CD4-positive, CD25-positive, alpha-beta regulatory T cell (primary cell): ENCODE results near the gene DCTN2. TPM values are rescaled to one million over a fixed set of nuclear protein-coding genes. Genes with fewer than 3 reads are reported as not detected.

Source experiments
- ATAC-seq, 2 donors: fragments of 150-1000 bp; cut with Tn5 transposase; one replicate each; pipeline ENCODE4 v1.10.0; 2021; ENCODE audit warnings: low read depth in 2 of 2, moderate number of reproducible peaks in 2 of 2, moderate library complexity in 1 of 2
- DNase-seq, 3 donors: peaks; one replicate each; pipeline versions ENCODE4 v3.0.0 to v3.0.0-alpha.2; 2012 to 2022; ENCODE audit warnings: mixed read lengths in 1 of 3
- H3K27ac ChIP-seq: one replicate; pipeline ENCODE4 v1.7.0; 2013; ENCODE audit warnings: mild to moderate bottlenecking, low read length; ENCODE audit not compliant: insufficient read depth, poor library complexity, severe bottlenecking
- H3K27me3 ChIP-seq: one replicate; pipeline ENCODE4 v1.7.0; 2013; ENCODE audit warnings: low read length; ENCODE audit not compliant: control insufficient read depth, insufficient read depth
- H3K36me3 ChIP-seq: one replicate; pipeline ENCODE4 v1.7.0; 2013; ENCODE audit warnings: mild to moderate bottlenecking, low read length, moderate library complexity; ENCODE audit not compliant: control insufficient read depth, insufficient read depth
- H3K4me1 ChIP-seq: 2 replicates; pipeline ENCODE4 v1.7.0; 2013; ENCODE audit warnings: mild to moderate bottlenecking, low read length; ENCODE audit not compliant: insufficient read depth, control insufficient read depth, poor library complexity, severe bottlenecking
- H3K4me3 ChIP-seq: one replicate; pipeline ENCODE4 v1.7.0; 2013; ENCODE audit warnings: low read depth, mild to moderate bottlenecking, low read length, moderate library complexity
- H3K9me3 ChIP-seq, 2 experiments: 1 replicate in 1 of 2; 2 replicates in 1 of 2; pipeline ENCODE4 v1.7.0; 2013; ENCODE audit warnings: low read length in 2 of 2, mild to moderate bottlenecking in 1 of 2, moderate library complexity in 1 of 2; ENCODE audit not compliant: control insufficient read depth in 2 of 2
- H3K27ac Mint-ChIP-seq, 3 donors: one replicate each; pipeline ENCODE4 v1.8.0; 2020 to 2022; ENCODE audit warnings: mild to moderate bottlenecking in 3 of 3, mixed read lengths in 3 of 3, moderate library complexity in 2 of 3
- H3K27me3 Mint-ChIP-seq: one replicate; pipeline ENCODE4 v1.8.0; 2022; ENCODE audit warnings: mild to moderate bottlenecking, mixed read lengths
- H3K36me3 Mint-ChIP-seq: one replicate; pipeline ENCODE4 v1.8.0; 2020; ENCODE audit warnings: mixed read lengths
- H3K4me1 Mint-ChIP-seq, 4 donors: one replicate each; pipeline ENCODE4 v1.8.0; 2020 to 2022; ENCODE audit warnings: mixed read lengths in 4 of 4, mild to moderate bottlenecking in 1 of 4
- H3K4me3 Mint-ChIP-seq, 4 donors: one replicate each; pipeline ENCODE4 v1.8.0; 2020 to 2022; ENCODE audit warnings: mild to moderate bottlenecking in 4 of 4, mixed read lengths in 4 of 4, moderate library complexity in 3 of 4
- H3K9me3 Mint-ChIP-seq, 7 donors: one replicate each; pipeline ENCODE4 v1.8.0; 2020 to 2022; ENCODE audit warnings: mixed read lengths in 7 of 7, mild to moderate bottlenecking in 3 of 7, moderate library complexity in 2 of 7
- polyA plus RNA-seq, 4 donors: library from polyadenylated mRNA; unstranded; fragments of 300-500 nt; fragmentation: Illumina TruSeq; gene quantifications; one replicate each; pipeline ENCODE4 v1.2.3, GENCODE V29; 2021
- total RNA-seq: library from RNA; stranded (reverse); gene quantifications from one replicate; pipeline ENCODE4 v1.2.3, GENCODE V29; 2022

Gene DCTN2
- total and polyA plus RNA-seq, 5 donors from 2014 or later, result 74.9 to 91.6 (median 78.9) TPM

- no peak for ATAC-seq
- H3K4me1 ChIP-seq, result peaks cover 15% of the 10 kb centered on the region
- no peak overlapping the region for H3K4me3 ChIP-seq
- peaks cover 5 to 19% (median 12%) of the 10 kb centered on the region in 4 donors for H3K4me1 Mint-ChIP-seq
- no peaks in the 10 kb centered on the region for H3K9me3 Mint-ChIP-seq
- no peak overlapping the region for H3K4me3 Mint-ChIP-seq
- H3K27ac ChIP-seq, result no peak overlapping the region
- H3K36me3 ChIP-seq, result no peaks in the 10 kb centered on the region
- DNase-seq, result no peak
- H3K27me3 ChIP-seq, result peaks cover 6% of the 10 kb centered on the region
- H3K36me3 Mint-ChIP-seq, result no peaks in the 10 kb centered on the region
- no peaks in the 10 kb centered on the region for H3K9me3 ChIP-seq
- H3K27ac Mint-ChIP-seq, result no peak overlapping the region
- peaks cover 44% of the 10 kb centered on the region for H3K27me3 Mint-ChIP-seq
Observed at GRCh38 chr12:57552306-57552651, 5.3 kb upstream of the DCTN2 start.

- H3K36me3 ChIP-seq, result no peaks in the 10 kb centered on the region
- ATAC-seq (no peak), DNase-seq (no peak)
- H3K27me3 ChIP-seq, result peaks cover 6% of the 10 kb centered on the region
- H3K4me1 ChIP-seq, result peaks cover 16% of the 10 kb centered on the region
- H3K4me3 ChIP-seq, result no peak overlapping the region
- Mint-ChIP-seq H3K4me1 (peaks cover 7 to 23% (median 15%) of the 10 kb centered on the region in 4 donors), H3K27ac (no peak overlapping the region), H3K36me3 (no peaks in the 10 kb centered on the region), H3K27me3 (peaks cover 49% of the 10 kb centered on the region), H3K9me3 (no peaks in the 10 kb centered on the region), H3K4me3 (peak overlapping the region in 3 of 4 donors; percentile 46 to 96 (median 79))
- H3K9me3 ChIP-seq, result no peaks in the 10 kb centered on the region
- H3K27ac ChIP-seq, result no peak overlapping the region
Observed at GRCh38 chr12:57551637-57552305, 4.8 kb upstream of the DCTN2 start.

GRCh38 chr12:57550641-57551549 lies 3.9 kb upstream of the DCTN2 start:
- H3K4me3 ChIP-seq, result no peak overlapping the region
- peaks cover 12 to 30% (median 21%) of the 10 kb centered on the region in 4 donors for H3K4me1 Mint-ChIP-seq
- ATAC-seq, result no peak
- H3K9me3 Mint-ChIP-seq, result no peaks in the 10 kb centered on the region
- H3K4me3 Mint-ChIP-seq, result peak overlapping the region; percentile 46 to 96 (median 72)
- no peaks in the 10 kb centered on the region for H3K36me3 Mint-ChIP-seq
- no peaks in the 10 kb centered on the region for H3K36me3 ChIP-seq
- H3K9me3 ChIP-seq, result no peaks in the 10 kb centered on the region
- H3K27ac Mint-ChIP-seq, result peak overlapping the region in 1 of 3 donors; percentile 52
- H3K27me3 ChIP-seq, result peaks cover 6% of the 10 kb centered on the region
- H3K27ac ChIP-seq, result no peak overlapping the region
- peaks cover 49% of the 10 kb centered on the region for H3K27me3 Mint-ChIP-seq
- no peak for DNase-seq
- H3K4me1 ChIP-seq, result peaks cover 24% of the 10 kb centered on the region

GRCh38 chr12:57549909-57550640 lies 3.1 kb upstream of the DCTN2 start, which contains the start of gene KIF5A:
Gene KIF5A, plus strand, starts transcription at chr12:57550044. Its CDS starts 228 bp downstream, at chr12:57550272.
- H3K36me3 Mint-ChIP-seq, result no peaks in the 10 kb centered on the region

DNA sequence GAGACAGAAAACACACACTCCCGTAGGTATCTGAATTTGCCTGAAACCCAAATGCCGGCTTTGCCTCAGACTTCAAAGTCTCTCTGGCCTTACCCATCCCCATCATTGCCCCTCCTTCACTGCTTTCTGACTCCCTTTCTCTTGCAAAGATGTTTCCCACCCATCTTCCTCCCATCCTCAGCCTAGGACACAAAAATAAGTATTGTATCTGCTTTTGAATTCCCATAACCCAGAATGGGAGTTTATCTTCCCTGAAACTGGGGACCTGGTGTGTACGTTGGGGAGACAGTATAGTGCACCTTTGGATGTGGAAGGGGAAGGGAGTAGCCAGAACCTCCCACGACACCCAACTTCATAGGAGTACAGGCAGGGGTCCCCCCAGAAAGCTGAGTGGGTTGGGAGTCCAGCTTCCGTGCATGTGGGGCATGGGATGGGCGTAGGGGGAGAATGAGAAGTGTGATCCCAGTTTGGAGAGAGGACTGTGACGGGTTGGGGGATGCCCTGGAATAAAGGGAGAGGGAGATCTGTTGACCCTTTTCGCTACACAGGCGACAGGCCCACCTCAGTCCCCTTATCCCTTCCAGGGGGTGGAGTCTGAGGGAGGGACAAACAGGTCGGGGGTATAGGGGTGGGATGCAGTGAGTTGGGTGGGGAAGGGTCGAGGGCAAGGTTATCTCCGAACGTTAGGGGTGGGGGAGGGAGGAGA lies 2.4 kb upstream of the DCTN2 start:
- Histone ChIP-seq H3K4me1 (peaks cover 28% of the 10 kb centered on the region), H3K9me3 (no peaks in the 10 kb centered on the region), H3K27ac (no peak overlapping the region), H3K36me3 (peaks cover 2% of the 10 kb centered on the region), H3K4me3 (no peak overlapping the region), H3K27me3 (peaks cover 6% of the 10 kb centered on the region)
- DNase-seq (no peak), ATAC-seq (no peak)
- H3K36me3 Mint-ChIP-seq, result no peaks in the 10 kb centered on the region
- peaks cover 46% of the 10 kb centered on the region for H3K27me3 Mint-ChIP-seq
- H3K27ac Mint-ChIP-seq, result no peak overlapping the region
- no peaks in the 10 kb centered on the region for H3K9me3 Mint-ChIP-seq
- peak overlapping the region; percentile 61 to 96 (median 70) for H3K4me3 Mint-ChIP-seq
- H3K4me1 Mint-ChIP-seq, result peaks cover 22 to 44% (median 33%) of the 10 kb centered on the region in 4 donors

More at GRCh38 chr12:57549909-57550640, 3.1 kb upstream of the DCTN2 start, which contains the start of gene KIF5A:
- ATAC-seq (peak; percentile 19 to 40), DNase-seq (peak; percentile 39 to 56 (median 50))
- peaks cover 49% of the 10 kb centered on the region for H3K27me3 Mint-ChIP-seq
- peaks cover 1% of the 10 kb centered on the region for H3K36me3 ChIP-seq
- peak within 1 kb of the TSS; percentile 70 to 96 (median 78) for H3K4me3 Mint-ChIP-seq
- no peaks in the 10 kb centered on the region for H3K9me3 ChIP-seq
- peaks cover 28% of the 10 kb centered on the region for H3K4me1 ChIP-seq
- peaks cover 18 to 38% (median 28%) of the 10 kb centered on the region in 4 donors for H3K4me1 Mint-ChIP-seq
- peaks cover 6% of the 10 kb centered on the region for H3K27me3 ChIP-seq
- no peak within 1 kb of the TSS for H3K4me3 ChIP-seq
- peak within 1 kb of the TSS; percentile 38 to 79 (median 52) for H3K27ac Mint-ChIP-seq
- H3K9me3 Mint-ChIP-seq, result no peaks in the 10 kb centered on the region
- no peak within 1 kb of the TSS for H3K27ac ChIP-seq

- Histone ChIP-seq H3K27me3 (peaks cover 6% of the 10 kb centered on the region), H3K4me1 (peaks cover 28% of the 10 kb centered on the region), H3K4me3 (no peak overlapping the region), H3K36me3 (peaks cover 2% of the 10 kb centered on the region), H3K9me3 (no peaks in the 10 kb centered on the region), H3K27ac (no peak overlapping the region)
- ATAC-seq (no peak), DNase-seq (no peak)
- H3K36me3 Mint-ChIP-seq, result no peaks in the 10 kb centered on the region
- peaks cover 38% of the 10 kb centered on the region for H3K27me3 Mint-ChIP-seq
- peaks cover 22 to 50% (median 38%) of the 10 kb centered on the region in 4 donors for H3K4me1 Mint-ChIP-seq
- H3K9me3 Mint-ChIP-seq, result no peaks in the 10 kb centered on the region
- H3K27ac Mint-ChIP-seq, result no peak overlapping the region
- H3K4me3 Mint-ChIP-seq, result peak overlapping the region; percentile 11 to 96 (median 54)
Observed at GRCh38 chr12:57548488-57548887, 1.5 kb upstream of the DCTN2 start.

DNA sequence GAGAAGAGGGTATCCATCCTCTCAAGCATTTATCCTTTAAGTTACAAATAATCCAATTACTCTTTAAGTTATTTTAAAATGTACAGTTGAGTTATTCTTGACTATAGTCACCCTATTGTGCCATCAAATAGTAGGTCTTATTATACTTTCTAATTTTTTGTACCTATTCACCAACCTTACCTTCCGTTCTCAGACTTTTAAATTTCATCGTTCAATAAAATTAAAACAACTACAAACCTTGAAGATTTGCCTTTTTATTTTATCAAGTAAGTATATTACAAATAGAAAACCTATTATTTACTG lies 972 bp upstream of the DCTN2 start:
- ATAC-seq, result no peak
- Histone ChIP-seq H3K4me1 (peaks cover 28% of the 10 kb centered on the region), H3K4me3 (no peak overlapping the region), H3K27me3 (peaks cover 5% of the 10 kb centered on the region), H3K27ac (no peak overlapping the region), H3K36me3 (peaks cover 2% of the 10 kb centered on the region), H3K9me3 (no peaks in the 10 kb centered on the region)
- Mint-ChIP-seq H3K27ac (peak overlapping the region in 1 of 3 donors; percentile 96), H3K4me3 (peak overlapping the region in 3 of 4 donors; percentile 95 to 99 (median 96)), H3K36me3 (no peaks in the 10 kb centered on the region), H3K4me1 (peaks cover 22 to 51% (median 40%) of the 10 kb centered on the region in 4 donors), H3K27me3 (peaks cover 35% of the 10 kb centered on the region), H3K9me3 (no peaks in the 10 kb centered on the region)
- no peak for DNase-seq
